SK-N-SH (cell line): ENCODE results near the gene ZGLP1. TPM values are rescaled to one million over a fixed set of nuclear protein-coding genes. Genes with fewer than 3 reads are reported as not detected.
"Not testable (repeated sequence)": the region's sequence is repeated elsewhere in the genome, so short reads cannot be mapped to it uniquely, and the experiment has no call there.

Experiments
- CTCF ChIA-PET: fragments of 300-600, 350-600 bp; formaldehyde crosslinking; extraction: SDS; loops from one replicate; lab custom pipeline; 2021; lab: Yijun Ruan, JAX
- POLR2A ChIA-PET: fragments of 350-600 bp; sonication (Branson Sonifier 250); formaldehyde crosslinking; extraction: SDS; loops from one replicate; lab custom pipeline; 2020; ENCODE audit warnings: antibody characterized with exemption, inconsistent platforms; lab: Yijun Ruan, JAX
- DNase-seq: peaks from one replicate; pipeline ENCODE4 v3.0.0; 2012
- H2AFZ ChIP-seq: fragments of 200-600 bp; sonication (generic); 2 replicates; pipeline ENCODE4 v1.8.1; 2016; ENCODE audit warnings: antibody characterized with exemption, mild to moderate bottlenecking, low read depth
- H3F3A ChIP-seq: fragments of 200-600 bp; sonication (generic); replicated peaks from 2 replicates; pipeline ENCODE3; 2016; ENCODE audit warnings: antibody characterized with exemption, mild to moderate bottlenecking; ENCODE audit not compliant: insufficient read depth
- H3K27ac ChIP-seq, 2 experiments: fragments of 200-500 bp in 1 of 2; fragments of 200-600 bp in 1 of 2; sonication (Bioruptor generic) in 1 of 2; sonication (generic), shearing (Covaris generic) in 1 of 2; 2 replicates each; pipeline versions ENCODE4 v1.5.1 to v1.6.1; 2014 to 2016; ENCODE audit warnings: low read depth in 2 of 2, inconsistent platforms in 1 of 2, low read length in 1 of 2, mild to moderate bottlenecking in 1 of 2, mixed read lengths in 1 of 2
- H3K27me3 ChIP-seq: fragments of 200-600 bp; sonication (generic), shearing (Covaris generic); 2 replicates; pipeline ENCODE4 v1.6.1; 2016; ENCODE audit warnings: mixed run types; ENCODE audit not compliant: insufficient read depth
- H3K36me3 ChIP-seq, 2 experiments: fragments of 200-500 bp in 1 of 2; fragments of 200-600 bp in 1 of 2; sonication (Bioruptor generic) in 1 of 2; sonication (generic) in 1 of 2; replicated peaks in 1 of 2; 2 replicates each; pipeline versions ENCODE3 to v1.5.1; 2014 to 2016; ENCODE audit warnings: low read length in 1 of 2, mild to moderate bottlenecking in 1 of 2; ENCODE audit not compliant: insufficient read depth in 2 of 2, control insufficient read depth in 1 of 2
- H3K4me1 ChIP-seq, 2 experiments: fragments of 200-500 bp in 1 of 2; fragments of 200-600 bp in 1 of 2; sonication (Bioruptor generic) in 1 of 2; sonication (generic), shearing (Covaris generic) in 1 of 2; 2 replicates each; pipeline versions ENCODE4 v1.5.1 to v1.6.1; 2014 to 2016; ENCODE audit warnings: low read depth in 1 of 2, low read length in 1 of 2, mixed run types in 1 of 2; ENCODE audit not compliant: insufficient read depth in 2 of 2, control insufficient read depth in 1 of 2
- H3K4me2 ChIP-seq: fragments of 200-600 bp; sonication (generic), shearing (Covaris generic); 2 replicates; pipeline ENCODE4 v1.6.1; 2017; ENCODE audit warnings: mixed run types
- H3K4me3 ChIP-seq, 2 experiments: fragments of 200-500 bp in 1 of 2; fragments of 200-600 bp in 1 of 2; sonication (Bioruptor generic) in 1 of 2; sonication (generic), shearing (Covaris generic) in 1 of 2; 2 replicates each; pipeline versions ENCODE4 v1.5.1 to v1.8.1; 2014 to 2016; ENCODE audit warnings: low read depth in 2 of 2, inconsistent platforms in 1 of 2, low read length in 1 of 2, mild to moderate bottlenecking in 1 of 2, mixed read lengths in 1 of 2, moderate library complexity in 1 of 2
- H3K79me2 ChIP-seq: fragments of 200-600 bp; sonication (generic); 2 replicates; pipeline ENCODE4 v1.8.1; 2017; ENCODE audit warnings: mild to moderate bottlenecking; ENCODE audit not compliant: insufficient read depth
- H3K9ac ChIP-seq: fragments of 200-600 bp; sonication (generic); 2 replicates; pipeline ENCODE4 v1.6.1; 2017; ENCODE audit warnings: mixed run types
- H3K9me2 ChIP-seq: fragments of 200-600 bp; sonication (generic); 2 replicates; pipeline ENCODE4 v1.6.1; 2017; ENCODE audit warnings: mixed run types
- H3K9me3 ChIP-seq: fragments of 200-600 bp; sonication (generic); 2 replicates; pipeline ENCODE4 v1.6.1; 2017; ENCODE audit warnings: mixed run types, mild to moderate bottlenecking, moderate library complexity
- H4K20me1 ChIP-seq: fragments of 200-600 bp; sonication (generic); 2 replicates; pipeline ENCODE4 v1.6.1; 2017; ENCODE audit warnings: mild to moderate bottlenecking, mixed run types; ENCODE audit not compliant: insufficient read depth
- CHD2 ChIP-seq: fragments of 150-350 bp; IDR thresholded peaks from 2 replicates; pipeline ENCODE4 v1.6.1; 2018; ENCODE audit warnings: low read length; ENCODE audit not compliant: partially characterized antibody
- CTCF ChIP-seq: fragments of 200-600 bp; sonication (generic); IDR thresholded peaks from 2 replicates; pipeline ENCODE4 v1.6.1; 2017; ENCODE audit warnings: antibody characterized with exemption, mild to moderate bottlenecking, moderate library complexity
- ELF1 ChIP-seq: IDR thresholded peaks from 2 replicates; pipeline ENCODE4 v1.4.0; 2012
- FOSL2 ChIP-seq: IDR thresholded peaks from 2 replicates; pipeline ENCODE4 v1.4.0; 2012; ENCODE audit warnings: low read depth, mild to moderate bottlenecking, moderate library complexity, borderline replicate concordance
- FOXM1 ChIP-seq: IDR thresholded peaks from 2 replicates; pipeline ENCODE4 v1.4.0; 2012; ENCODE audit warnings: low read depth, mild to moderate bottlenecking
- NFIC ChIP-seq: IDR thresholded peaks from 2 replicates; pipeline ENCODE4 v1.4.0; 2012; ENCODE audit warnings: borderline replicate concordance
- NRF1 ChIP-seq: IDR thresholded peaks from 2 replicates; pipeline ENCODE4 v1.6.1; 2012; ENCODE audit warnings: low read depth, mild to moderate bottlenecking, low read length
- PBX3 ChIP-seq: IDR thresholded peaks from 2 replicates; pipeline ENCODE4; 2012
- REST ChIP-seq: IDR thresholded peaks from 2 replicates; pipeline ENCODE4 v1.6.1; 2012; ENCODE audit warnings: mild to moderate bottlenecking, low read depth, low read length, moderate library complexity
- SIN3A ChIP-seq: IDR thresholded peaks from 2 replicates; pipeline ENCODE4 v1.6.1; 2012; ENCODE audit warnings: low read depth, mild to moderate bottlenecking, low read length, moderate library complexity, borderline replicate concordance
- TCF12 ChIP-seq: IDR thresholded peaks from 2 replicates; pipeline ENCODE4 v1.4.0; 2012
- YY1 ChIP-seq: IDR thresholded peaks from 2 replicates; pipeline ENCODE4 v1.4.0; 2012; ENCODE audit warnings: low read depth, mild to moderate bottlenecking
- WGBS: methylation state at CpG from one replicate; pipeline ENCODE4 v1.1.6; 2017; ENCODE audit warnings: low lambda C conversion rate; 5-methylcytosine and 5-hydroxymethylcytosine counted together
- polyA plus RNA-seq, 3 experiments: library from polyadenylated mRNA; depleted of rRNA; stranded (reverse); fragments of >200 nt; gene quantifications; 2 replicates each; pipeline ENCODE4 v1.2.3, GENCODE V29; 2012
- TF ChIP-seq, protein P1 (sequence below): IDR thresholded peaks from 2 replicates; pipeline ENCODE4 v1.4.0; 2012; ENCODE audit warnings: low read depth, borderline replicate concordance

The ZGLP1 gene
- polyA plus RNA-seq, 1 of the 3 experiments (the other 2 are of a cell fraction), result 1.8 TPM

GRCh38 chr19:10336725-10337124 is 27.1 kb upstream of the ZGLP1 start:
- Histone ChIP-seq H3K4me1 (peaks cover 0 to 22% of the 10 kb centered on the region in 2 experiments; a peak in 1 of 4 replicates), H3K79me2 (peaks cover 22% of the 10 kb centered on the region), H4K20me1 (peaks cover 11% of the 10 kb centered on the region)
- H3K9me3 ChIP-seq, DNase-seq, POLR2A ChIA-PET, H3K9me2 ChIP-seq, H3K4me3 ChIP-seq, H3K36me3 ChIP-seq, H3K4me2 ChIP-seq, H2AFZ ChIP-seq, H3K27ac ChIP-seq, H3K9ac ChIP-seq, H3K27me3 ChIP-seq, H3F3A ChIP-seq: not testable (repeated sequence)
- 95% methylated on average over 9 of the region's 9 CpGs for WGBS
- CTCF ChIA-PET, result interaction anchor here (0.9 to 1.3 kb wide), 3 partner anchors 54 to 77 kb away, joined by 3 to 5 read pairs (median 4); no protein-coding TSS in a partner anchor

DNA sequence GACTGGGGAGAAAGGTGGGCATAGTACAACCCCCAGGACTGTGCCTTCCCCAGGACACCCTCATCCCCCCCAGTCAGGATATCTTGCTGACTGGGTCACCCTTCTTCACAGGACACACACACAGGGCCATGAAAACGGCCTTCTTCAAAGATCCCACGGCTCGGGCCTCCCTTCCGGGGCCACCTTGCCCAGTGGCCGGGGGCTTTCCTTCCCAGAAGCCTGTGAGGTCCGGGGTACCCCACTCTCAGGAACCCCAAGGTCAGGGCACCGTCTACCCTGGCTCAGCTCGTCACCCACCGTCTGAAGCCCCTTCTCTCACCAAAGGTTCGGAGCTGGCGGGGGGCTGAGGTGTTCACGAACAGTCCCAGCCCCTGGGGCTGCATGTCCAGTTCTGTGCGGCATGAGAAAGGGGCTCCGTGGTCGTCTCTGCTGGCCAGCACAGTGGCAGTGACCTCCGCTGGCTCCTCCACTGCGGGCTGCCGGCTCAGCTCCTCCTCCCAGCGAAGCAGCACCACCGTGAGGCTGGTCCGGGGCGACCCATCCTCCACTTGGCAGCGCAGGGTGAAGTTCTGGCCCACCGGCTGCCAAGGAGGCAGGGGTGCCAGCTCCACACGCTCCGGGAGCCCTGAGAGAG is 25.9 kb upstream of the ZGLP1 start:
- WGBS, result no CpG with 5 or more reads among the region's 26 CpGs

More for the DNA sequence above, 25.9 kb upstream of the ZGLP1 start:
- peaks cover 18% of the 10 kb centered on the region for H4K20me1 ChIP-seq
- H3K4me1 ChIP-seq, result peaks cover 0 to 22% of the 10 kb centered on the region in 2 experiments; a peak in 1 of 4 replicates
- peak overlapping the region; percentile 97 for H3K4me2 ChIP-seq
- TF ChIP-seq NRF1 (no peak), TCF12 (no peak), YY1 (no peak), FOXM1 (no peak), NFIC (no peak), REST (no peak), CTCF (no peak), CHD2 (no peak), ELF1 (no peak), PBX3 (no peak), SIN3A (no peak), FOSL2 (no peak)
- TF ChIP-seq, protein P1, sequence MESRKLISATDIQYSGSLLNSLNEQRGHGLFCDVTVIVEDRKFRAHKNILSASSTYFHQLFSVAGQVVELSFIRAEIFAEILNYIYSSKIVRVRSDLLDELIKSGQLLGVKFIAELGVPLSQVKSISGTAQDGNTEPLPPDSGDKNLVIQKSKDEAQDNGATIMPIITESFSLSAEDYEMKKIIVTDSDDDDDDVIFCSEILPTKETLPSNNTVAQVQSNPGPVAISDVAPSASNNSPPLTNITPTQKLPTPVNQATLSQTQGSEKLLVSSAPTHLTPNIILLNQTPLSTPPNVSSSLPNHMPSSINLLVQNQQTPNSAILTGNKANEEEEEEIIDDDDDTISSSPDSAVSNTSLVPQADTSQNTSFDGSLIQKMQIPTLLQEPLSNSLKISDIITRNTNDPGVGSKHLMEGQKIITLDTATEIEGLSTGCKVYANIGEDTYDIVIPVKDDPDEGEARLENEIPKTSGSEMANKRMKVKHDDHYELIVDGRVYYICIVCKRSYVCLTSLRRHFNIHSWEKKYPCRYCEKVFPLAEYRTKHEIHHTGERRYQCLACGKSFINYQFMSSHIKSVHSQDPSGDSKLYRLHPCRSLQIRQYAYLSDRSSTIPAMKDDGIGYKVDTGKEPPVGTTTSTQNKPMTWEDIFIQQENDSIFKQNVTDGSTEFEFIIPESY, result no peak
- peak overlapping the region; percentile 70; the same call in 1 of the 2 replicates for H2AFZ ChIP-seq
- peaks cover 34% of the 10 kb centered on the region for H3K79me2 ChIP-seq
- no peaks in the 10 kb centered on the region for H3F3A ChIP-seq
- no peak overlapping the region for H3K9ac ChIP-seq
- H3K9me3 ChIP-seq, result no peaks in the 10 kb centered on the region
- no peaks in the 10 kb centered on the region for H3K27me3 ChIP-seq
- ChIA-PET CTCF (interaction anchor here (0.9 to 3.3 kb wide), 4 partner anchors 53 to 76 kb away, joined by 3 to 18 read pairs (median 6); no protein-coding TSS in a partner anchor), POLR2A (interaction anchor here (1.3 to 1.9 kb wide), 2 partner anchors 45 to 196 kb away, joined by 3 to 15 read pairs; partner anchors contain the start of gene TYK2)
- H3K9me2 ChIP-seq, result no peaks in the 10 kb centered on the region
- peak overlapping the region in 1 of 2 experiments; percentile 50; a peak in 1 of 4 replicates for H3K27ac ChIP-seq
- H3K4me3 ChIP-seq, result peak overlapping the region; percentile 81 to 95
- peaks cover under 1% of the 10 kb centered on the region in 2 experiments for H3K36me3 ChIP-seq
- DNase-seq, result no peak
